ENCODE measurements around the gene MYO18A.

DNA sequence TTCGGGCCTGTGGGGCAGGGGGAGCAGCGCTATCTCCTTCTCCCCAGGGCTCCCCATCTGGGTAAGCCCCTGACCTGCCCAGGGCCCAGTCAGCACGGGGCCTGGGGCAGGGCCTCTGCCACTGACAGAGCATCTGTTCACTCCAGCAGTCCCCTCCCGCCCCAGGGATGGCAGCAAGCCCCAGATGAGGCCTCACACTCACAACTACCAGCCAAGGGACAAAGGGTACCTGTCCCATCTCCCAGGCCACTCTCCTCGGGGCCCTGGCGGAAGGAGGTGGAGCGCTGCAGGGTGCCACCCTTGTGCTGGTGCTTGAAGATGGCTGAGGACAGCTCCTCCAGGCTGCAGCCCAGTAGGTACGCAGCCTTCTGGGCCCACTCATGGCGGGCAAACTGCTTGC, 64.8 kb downstream of the MYO18A start:
- TF ChIP-seq, protein P1, sequence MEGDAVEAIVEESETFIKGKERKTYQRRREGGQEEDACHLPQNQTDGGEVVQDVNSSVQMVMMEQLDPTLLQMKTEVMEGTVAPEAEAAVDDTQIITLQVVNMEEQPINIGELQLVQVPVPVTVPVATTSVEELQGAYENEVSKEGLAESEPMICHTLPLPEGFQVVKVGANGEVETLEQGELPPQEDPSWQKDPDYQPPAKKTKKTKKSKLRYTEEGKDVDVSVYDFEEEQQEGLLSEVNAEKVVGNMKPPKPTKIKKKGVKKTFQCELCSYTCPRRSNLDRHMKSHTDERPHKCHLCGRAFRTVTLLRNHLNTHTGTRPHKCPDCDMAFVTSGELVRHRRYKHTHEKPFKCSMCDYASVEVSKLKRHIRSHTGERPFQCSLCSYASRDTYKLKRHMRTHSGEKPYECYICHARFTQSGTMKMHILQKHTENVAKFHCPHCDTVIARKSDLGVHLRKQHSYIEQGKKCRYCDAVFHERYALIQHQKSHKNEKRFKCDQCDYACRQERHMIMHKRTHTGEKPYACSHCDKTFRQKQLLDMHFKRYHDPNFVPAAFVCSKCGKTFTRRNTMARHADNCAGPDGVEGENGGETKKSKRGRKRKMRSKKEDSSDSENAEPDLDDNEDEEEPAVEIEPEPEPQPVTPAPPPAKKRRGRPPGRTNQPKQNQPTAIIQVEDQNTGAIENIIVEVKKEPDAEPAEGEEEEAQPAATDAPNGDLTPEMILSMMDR (IDR thresholded peaks at IDR 0.05) = no peak
- no peak for TF ChIP-seq POLR2A (IDR thresholded peaks at IDR 0.05)
